ENCODE data around the gene AMDHD2.

AMDHD2 gene

GRCh38 chr16:2520097-2520783 lies at the start of gene AMDHD2:
AMDHD2 (plus strand) TSS chr16:2520371; CDS start chr16:2520459, 88 bp downstream.
- H3K4me3 ChIP-seq (ENCODE audit: low read depth, low read length): peak within 1 kb of the TSS; percentile 68
- no peak for TF ChIP-seq CTCF (IDR thresholded peaks at IDR 0.05; ENCODE audit: low read depth, low read length)
- in situ Hi-C loops (cut with HindIII; ENCODE audit: low sequenced_read_pairs): no loop called here
- peak; percentile 87 for DNase-seq (ENCODE audit: low read depth, low spot score)

- no peak for DNase-seq (ENCODE audit: low read depth, low spot score)
- no peak for TF ChIP-seq CTCF (IDR thresholded peaks at IDR 0.05; ENCODE audit: low read depth, low read length)
- no peak overlapping the region for H3K4me3 ChIP-seq (ENCODE audit: low read depth, low read length)
- in situ Hi-C loops (cut with HindIII; ENCODE audit: low sequenced_read_pairs): no loop called here
These were observed 49.6 kb upstream of the AMDHD2 start for GRCh38 chr16:2470603-2471015.

GRCh38 chr16:2471016-2471652 lies 49.0 kb upstream of the AMDHD2 start, which contains the start of gene NTN3:
NTN3 (plus strand) TSS chr16:2471297; CDS start chr16:2471702, 405 bp downstream.
- no peak for TF ChIP-seq CTCF (IDR thresholded peaks at IDR 0.05; ENCODE audit: low read depth, low read length)
- in situ Hi-C loops (cut with HindIII; ENCODE audit: low sequenced_read_pairs): no loop called here
- no peak within 1 kb of the TSS for H3K4me3 ChIP-seq (ENCODE audit: low read depth, low read length)
- no peak for DNase-seq (ENCODE audit: low read depth, low spot score)

- TF ChIP-seq CTCF (IDR thresholded peaks at IDR 0.05; ENCODE audit: low read depth, low read length): no peak
- in situ Hi-C loops (cut with HindIII; ENCODE audit: low sequenced_read_pairs): no loop called here
- H3K4me3 ChIP-seq (ENCODE audit: low read depth, low read length): no peak overlapping the region
- DNase-seq (ENCODE audit: low read depth, low spot score): no peak
These were observed 48.3 kb upstream of the AMDHD2 start for GRCh38 chr16:2471653-2472487.

GRCh38 chr16:2472488-2472864 lies 47.7 kb upstream of the AMDHD2 start:
- in situ Hi-C loops (cut with HindIII; ENCODE audit: low sequenced_read_pairs): no loop called here
- TF ChIP-seq CTCF (IDR thresholded peaks at IDR 0.05; ENCODE audit: low read depth, low read length): no peak
- no peak for DNase-seq (ENCODE audit: low read depth, low spot score)
- no peak overlapping the region for H3K4me3 ChIP-seq (ENCODE audit: low read depth, low read length)

- in situ Hi-C loops (cut with HindIII; ENCODE audit: low sequenced_read_pairs): no loop called here
- TF ChIP-seq CTCF (IDR thresholded peaks at IDR 0.05; ENCODE audit: low read depth, low read length): no peak
- DNase-seq (ENCODE audit: low read depth, low spot score): no peak
- H3K4me3 ChIP-seq (ENCODE audit: low read depth, low read length): no peak overlapping the region
These were observed 47.2 kb upstream of the AMDHD2 start for GRCh38 chr16:2472885-2473445.
